HG02884 (cell line): ENCODE measurements around the gene PASK.
A peak's percentile ranks its signal among the peaks of the same experiment; 100 is the strongest.

Source experiments
- ATAC-seq: cut with Tn5 transposase; IDR thresholded peaks from one replicate; pipeline ENCODE4 v1.9.1; 2021; ENCODE audit warnings: mild to moderate bottlenecking, moderate library complexity; ENCODE audit not compliant: unreplicated experiment

Gene PASK

GRCh38 chr2:241180495-241180894 is 31.2 kb upstream of the PASK start:
- no peak for ATAC-seq

- ATAC-seq: no peak
Observed at GRCh38 chr2:241179899-241180298, 30.6 kb upstream of the PASK start.

GRCh38 chr2:241178961-241179360 is 29.7 kb upstream of the PASK start:
- no peak for ATAC-seq

- no peak for ATAC-seq
Observed at GRCh38 chr2:241177526-241178334, 28.5 kb upstream of the PASK start.

GRCh38 chr2:241173557-241173956 is 24.3 kb upstream of the PASK start:
- no peak for ATAC-seq

- no peak for ATAC-seq
Observed at GRCh38 chr2:241168366-241168765, 19.1 kb upstream of the PASK start.

- ATAC-seq: no peak
Observed at GRCh38 chr2:241163601-241164118, 14.4 kb upstream of the PASK start.

- ATAC-seq: no peak
Observed at GRCh38 chr2:241161646-241162281, 12.5 kb upstream of the PASK start.

GRCh38 chr2:241160318-241160717 is 11.0 kb upstream of the PASK start:
- ATAC-seq: no peak

GRCh38 chr2:241159116-241159515 is 9.8 kb upstream of the PASK start:
- no peak for ATAC-seq

- no peak for ATAC-seq
Observed at GRCh38 chr2:241158546-241158900, 9.3 kb upstream of the PASK start.

GRCh38 chr2:241157841-241158545 is 8.7 kb upstream of the PASK start:
- ATAC-seq: no peak

GRCh38 chr2:241156971-241157441 is 7.7 kb upstream of the PASK start:
- no peak for ATAC-seq

GRCh38 chr2:241155936-241156335 is 6.7 kb upstream of the PASK start:
- ATAC-seq: no peak

GRCh38 chr2:241154915-241155314 is 5.6 kb upstream of the PASK start:
- no peak for ATAC-seq

- no peak for ATAC-seq
Observed at GRCh38 chr2:241153616-241154015, 4.3 kb upstream of the PASK start.

- no peak for ATAC-seq
Observed at GRCh38 chr2:241151934-241152660, 2.8 kb upstream of the PASK start.

- peak; percentile 12 for ATAC-seq
Observed at GRCh38 chr2:241150660-241151530, 1.6 kb upstream of the PASK start.

- ATAC-seq: peak; percentile 57
Observed at GRCh38 chr2:241149925-241150659, 820 bp upstream of the PASK start, which contains the start of gene PPP1R7. Gene PPP1R7 (plus strand): TSS chr2:241150467. CDS start chr2:241150496, 29 bp downstream.
